ENCODE data around the gene ZNF827.

The ZNF827 gene

DNA sequence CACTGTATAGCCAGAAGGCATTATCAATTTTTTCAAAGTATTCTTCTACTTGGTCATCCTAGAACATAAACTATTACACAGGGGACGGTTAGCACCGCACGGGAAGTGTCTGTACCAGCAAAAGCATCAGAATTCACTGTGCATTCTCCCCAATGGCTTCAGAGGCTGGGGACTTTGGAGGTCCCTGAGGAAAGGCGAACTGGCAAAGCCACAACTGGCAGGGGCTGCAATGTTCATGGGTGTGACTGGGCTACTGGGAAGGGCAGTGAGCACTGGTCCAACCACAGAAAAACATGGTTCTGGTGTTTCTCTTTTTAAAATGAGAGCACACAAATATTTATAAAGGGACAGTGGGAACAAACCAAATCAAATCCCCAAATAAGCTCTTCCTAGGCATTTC lies 175.2 kb downstream of the ZNF827 start:
- DNase-seq (ENCODE audit: low read depth in 1 of 2, low spot score in 1 of 2) = no peak

DNA sequence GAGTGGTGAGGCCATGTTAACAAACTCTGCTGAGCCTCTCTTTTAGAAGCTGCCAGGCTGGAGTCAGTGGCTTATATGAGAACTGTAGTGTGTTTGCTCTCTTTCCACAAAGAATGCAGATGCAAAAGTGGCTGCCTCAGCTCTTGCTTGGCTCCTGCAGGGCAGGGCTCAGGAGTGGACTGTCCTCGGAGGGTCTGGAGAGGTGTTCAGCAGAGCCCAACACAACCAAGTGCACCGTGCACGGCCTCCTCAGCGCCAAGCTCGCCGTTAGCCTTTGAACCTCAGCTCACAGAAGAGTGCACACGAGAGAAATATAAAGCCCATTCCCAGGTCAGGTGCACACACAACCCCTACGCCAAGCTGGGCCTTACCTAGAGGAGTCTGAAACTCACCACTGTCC lies 175.9 kb downstream of the ZNF827 start:
- no peak for DNase-seq (ENCODE audit: low read depth in 1 of 2, low spot score in 1 of 2)

DNA sequence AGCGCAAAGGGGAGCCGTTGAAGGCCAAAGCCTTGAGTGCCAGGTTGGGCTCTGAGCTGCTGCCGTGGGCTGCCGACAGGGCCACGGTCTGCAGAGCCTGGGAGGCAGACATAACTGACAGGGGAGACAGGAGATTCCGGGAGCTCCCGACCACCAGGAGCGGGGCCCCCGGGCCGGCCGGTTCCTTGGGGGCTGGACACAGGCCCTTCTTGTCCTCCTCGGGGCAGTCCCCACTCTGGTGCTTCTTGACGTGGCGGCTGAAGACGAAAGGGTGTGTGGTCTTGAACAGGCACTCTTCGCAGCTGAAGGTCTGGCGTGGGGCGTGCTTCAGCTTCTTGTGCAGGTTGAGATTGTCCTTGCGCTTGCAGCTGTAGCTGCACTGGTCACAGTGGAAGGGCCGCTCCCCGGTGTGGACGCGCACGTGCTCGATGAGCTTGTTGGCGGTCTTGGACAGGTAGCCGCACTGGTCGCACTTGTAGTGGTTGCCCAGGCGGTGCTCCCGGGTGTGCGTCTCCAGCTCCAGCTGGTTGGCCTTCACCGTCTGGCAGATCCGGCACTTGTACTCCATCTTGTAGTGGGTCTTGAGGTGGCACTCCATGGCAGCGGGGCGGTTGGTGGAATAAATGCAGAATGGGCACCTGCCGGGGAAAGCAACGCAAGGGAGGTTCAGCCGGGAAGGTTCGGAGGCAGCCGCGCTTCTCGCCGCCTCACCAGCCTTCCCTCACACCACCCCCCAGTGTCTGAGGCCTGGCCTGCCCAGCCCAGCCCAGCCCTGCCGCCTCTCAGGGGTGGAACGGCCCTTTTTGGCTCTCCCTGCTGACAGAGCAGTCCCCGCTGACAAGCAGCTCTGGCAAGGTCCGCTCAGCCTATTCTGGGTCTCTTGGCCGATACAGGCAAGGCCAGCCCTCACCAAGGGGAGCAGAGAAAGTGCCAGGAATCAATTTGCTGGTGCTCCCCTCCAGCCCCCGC lies 177.4 kb downstream of the ZNF827 start:
- DNase-seq (ENCODE audit: low read depth in 1 of 2, low spot score in 1 of 2) = no peak

DNA sequence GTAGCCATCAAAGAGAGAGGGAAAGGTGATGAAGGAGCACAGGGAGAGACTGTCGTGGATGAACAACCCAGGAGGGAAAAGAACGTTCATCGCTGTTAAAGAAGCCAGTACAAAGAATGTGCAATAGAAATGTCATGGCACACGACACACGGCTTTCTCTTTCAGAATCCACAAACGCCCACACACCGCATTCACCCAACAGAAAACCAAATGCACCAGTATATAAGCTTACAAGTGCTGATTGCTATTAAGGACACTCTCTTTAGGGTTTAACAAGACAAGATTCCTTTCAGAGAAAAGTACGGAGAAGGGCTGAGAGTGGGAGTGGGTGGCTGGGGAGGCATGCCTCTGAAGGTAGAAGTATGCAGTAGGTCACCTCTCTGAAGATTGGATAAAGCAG lies 178.4 kb downstream of the ZNF827 start:
- DNase-seq (ENCODE audit: low read depth in 1 of 2, low spot score in 1 of 2) = no peak

DNA sequence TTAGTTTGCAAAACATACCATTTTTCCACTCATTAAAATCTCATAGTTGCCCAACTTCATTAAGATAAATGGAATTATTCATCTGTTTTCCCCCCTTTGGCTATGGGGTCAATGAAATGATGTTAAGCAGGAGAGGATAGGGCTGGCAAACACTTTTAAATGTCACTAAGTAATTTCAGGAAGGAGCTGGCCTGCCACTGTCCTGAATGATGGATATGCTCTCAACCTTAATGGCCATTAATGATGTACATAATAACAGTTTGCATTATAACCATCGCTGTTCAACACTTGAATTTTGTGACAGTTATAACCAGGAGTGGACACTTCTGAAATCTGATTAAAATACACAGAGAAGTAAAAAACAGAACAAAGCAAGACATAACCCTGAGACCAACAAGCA lies 181.4 kb downstream of the ZNF827 start:
- DNase-seq (ENCODE audit: low read depth in 1 of 2, low spot score in 1 of 2) = no peak

DNA sequence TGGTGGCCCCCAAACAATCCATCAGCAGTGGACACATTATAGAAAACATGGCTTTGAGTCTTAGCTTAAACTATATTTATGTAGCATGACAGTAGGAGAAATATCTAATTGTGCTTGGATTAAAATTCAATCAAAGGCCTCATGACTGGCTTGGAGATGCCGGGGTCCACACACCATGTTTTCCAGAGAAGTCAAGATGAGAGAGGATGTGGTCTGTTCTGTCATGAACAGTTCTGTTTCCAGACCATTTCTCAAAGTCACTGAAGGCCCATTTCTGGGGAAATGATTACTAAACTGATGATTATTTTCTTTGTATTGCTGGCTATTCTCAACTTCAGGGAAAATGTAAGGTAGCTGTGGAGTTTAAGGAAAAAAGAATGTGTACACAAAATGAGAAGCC lies 182.4 kb downstream of the ZNF827 start:
- no peak for DNase-seq (ENCODE audit: low read depth in 1 of 2, low spot score in 1 of 2)

DNA sequence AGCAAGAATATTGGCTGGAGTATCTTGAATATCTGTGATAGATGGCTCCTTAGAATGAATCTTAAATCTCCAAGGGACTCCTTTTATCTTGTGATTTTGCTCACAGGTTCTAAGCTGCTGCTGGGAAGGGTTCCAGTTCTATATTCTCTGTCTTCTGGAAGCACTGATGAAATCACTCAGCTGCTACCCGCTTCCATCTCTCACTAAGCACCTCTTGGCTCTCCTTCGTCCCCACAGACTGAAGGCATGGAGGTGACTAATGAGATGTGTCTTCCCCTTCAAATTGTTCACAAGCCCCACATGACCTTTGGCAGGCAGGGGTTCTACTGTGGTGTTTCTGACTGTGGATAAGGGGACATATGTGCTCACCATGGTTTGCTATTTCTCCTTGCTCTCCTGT lies 182.8 kb downstream of the ZNF827 start:
- no peak for DNase-seq (ENCODE audit: low read depth in 1 of 2, low spot score in 1 of 2)

DNA sequence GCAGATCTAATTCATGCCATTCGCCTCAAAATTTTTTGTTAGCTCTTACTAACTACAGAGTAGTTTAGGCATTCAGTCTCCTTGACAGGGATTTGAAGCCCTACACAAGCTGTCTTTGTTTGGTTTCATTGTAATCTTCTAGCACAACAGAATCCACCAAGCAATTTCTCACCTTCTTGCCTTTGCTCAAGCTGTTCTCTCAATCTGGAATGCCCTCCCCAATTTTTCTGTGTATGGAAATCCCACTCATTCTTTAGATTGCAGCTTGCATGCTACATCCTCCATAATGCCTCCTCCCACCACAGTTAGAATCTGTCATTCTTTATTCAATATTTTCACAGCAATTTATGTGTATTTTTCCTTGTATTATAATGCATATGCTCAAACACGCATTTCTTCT lies 195.0 kb downstream of the ZNF827 start:
- no peak for DNase-seq (ENCODE audit: low read depth in 1 of 2, low spot score in 1 of 2)

DNA sequence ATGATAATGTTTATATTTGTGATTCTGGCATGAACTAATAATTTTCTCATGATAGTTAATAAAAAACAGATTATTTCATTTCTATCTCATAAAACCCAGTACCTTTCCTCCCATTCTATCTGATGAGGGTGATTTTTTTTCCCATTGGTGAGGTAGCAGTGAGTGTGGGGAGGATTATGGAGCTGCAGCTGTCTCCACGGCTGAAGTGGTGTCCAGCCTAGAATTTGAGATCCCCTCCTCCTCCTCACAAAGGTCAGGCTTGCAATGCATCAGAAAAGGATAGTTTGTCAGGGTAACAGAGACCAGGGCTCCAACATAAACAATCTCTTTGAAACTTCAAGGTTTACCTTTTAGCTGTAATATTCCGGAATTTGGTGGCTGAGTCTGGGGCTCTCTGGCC lies 197.8 kb downstream of the ZNF827 start:
- no peak for DNase-seq (ENCODE audit: low read depth in 1 of 2, low spot score in 1 of 2)

DNA sequence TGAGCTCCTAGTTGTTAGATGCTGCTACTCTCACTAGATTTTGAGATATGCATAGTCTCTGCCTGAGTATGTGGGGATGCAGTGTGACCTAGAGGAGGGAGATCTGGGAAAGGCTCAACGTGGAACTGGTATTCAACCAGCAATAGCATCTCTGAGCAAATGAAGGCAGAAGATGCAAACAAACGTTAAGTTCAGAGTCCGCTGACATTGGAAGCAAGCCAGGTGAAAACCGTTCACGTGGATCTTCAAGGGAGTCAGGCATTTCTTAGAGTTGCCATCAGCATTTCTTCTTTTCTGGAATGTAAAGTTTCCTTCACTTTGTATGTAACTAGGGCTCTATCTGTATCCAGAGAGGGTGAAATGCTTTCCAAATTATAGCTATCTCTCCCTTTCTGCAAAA lies 198.8 kb downstream of the ZNF827 start:
- DNase-seq (ENCODE audit: low read depth in 1 of 2, low spot score in 1 of 2) = no peak

DNA sequence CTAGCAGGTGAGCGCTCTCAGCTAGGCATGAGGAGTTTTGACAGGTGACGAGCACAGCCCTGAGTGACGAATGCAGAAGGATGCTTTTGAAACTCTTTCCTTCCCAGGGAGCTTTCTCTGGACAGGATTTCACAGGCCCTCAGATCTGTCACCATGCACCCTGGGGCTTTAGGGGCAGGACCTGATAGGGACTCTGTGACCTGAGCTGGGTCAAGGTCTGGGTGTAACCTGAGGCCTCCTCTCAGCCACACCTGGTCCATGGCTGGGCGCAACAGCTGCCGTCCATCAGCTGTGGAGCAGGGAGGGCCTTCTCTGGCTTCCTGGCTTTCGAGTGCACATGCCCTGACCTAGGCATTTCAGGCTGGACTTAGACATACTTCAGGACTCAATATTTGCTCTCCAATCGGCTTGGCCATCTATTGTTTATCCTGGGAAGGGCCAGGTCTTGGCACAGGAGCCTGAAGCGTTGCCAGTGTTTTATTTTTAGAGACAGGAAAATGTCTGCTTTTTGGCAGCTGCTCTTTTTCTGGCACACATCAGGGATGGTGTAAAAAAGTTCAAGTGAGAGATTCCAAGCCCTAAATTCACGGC lies 202.3 kb downstream of the ZNF827 start:
- no peak for DNase-seq (ENCODE audit: low read depth in 1 of 2, low spot score in 1 of 2)

DNA sequence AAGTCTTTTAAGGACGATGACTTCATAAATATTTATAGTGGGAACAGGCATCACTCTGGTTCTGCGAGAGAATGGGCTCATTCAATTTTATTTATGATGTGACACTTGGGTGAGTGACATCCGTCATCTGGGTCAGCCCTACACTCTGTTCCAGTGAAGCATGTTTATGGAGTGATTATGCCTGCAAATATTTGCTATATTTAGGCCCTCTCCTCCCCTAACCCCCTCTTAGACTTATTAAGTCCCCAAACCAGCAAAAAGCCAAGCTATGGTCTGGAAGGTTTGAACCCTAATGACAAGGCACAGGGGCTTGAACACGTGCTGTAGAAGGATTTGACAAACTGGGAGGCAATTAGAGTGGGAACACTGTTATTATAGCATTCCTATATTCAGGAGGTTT lies 202.8 kb downstream of the ZNF827 start:
- DNase-seq (ENCODE audit: low read depth in 1 of 2, low spot score in 1 of 2) = no peak

DNA sequence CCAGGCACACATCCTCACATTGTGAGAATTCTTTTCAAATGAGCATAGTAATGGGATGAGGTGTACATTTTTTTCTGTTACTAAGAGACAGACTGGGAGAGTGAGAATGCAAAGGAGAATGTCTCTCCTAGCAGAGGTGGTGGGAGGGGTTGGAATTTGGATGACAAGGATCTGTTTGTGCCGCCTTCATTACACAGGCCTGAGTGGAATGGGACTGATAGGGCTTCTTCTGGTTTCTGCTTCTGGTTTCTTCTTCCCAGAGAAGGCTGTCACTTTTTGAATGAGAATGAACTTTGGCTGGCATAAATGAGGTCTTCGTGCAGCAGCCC lies 203.3 kb downstream of the ZNF827 start:
- DNase-seq (ENCODE audit: low read depth in 1 of 2, low spot score in 1 of 2) = no peak

DNA sequence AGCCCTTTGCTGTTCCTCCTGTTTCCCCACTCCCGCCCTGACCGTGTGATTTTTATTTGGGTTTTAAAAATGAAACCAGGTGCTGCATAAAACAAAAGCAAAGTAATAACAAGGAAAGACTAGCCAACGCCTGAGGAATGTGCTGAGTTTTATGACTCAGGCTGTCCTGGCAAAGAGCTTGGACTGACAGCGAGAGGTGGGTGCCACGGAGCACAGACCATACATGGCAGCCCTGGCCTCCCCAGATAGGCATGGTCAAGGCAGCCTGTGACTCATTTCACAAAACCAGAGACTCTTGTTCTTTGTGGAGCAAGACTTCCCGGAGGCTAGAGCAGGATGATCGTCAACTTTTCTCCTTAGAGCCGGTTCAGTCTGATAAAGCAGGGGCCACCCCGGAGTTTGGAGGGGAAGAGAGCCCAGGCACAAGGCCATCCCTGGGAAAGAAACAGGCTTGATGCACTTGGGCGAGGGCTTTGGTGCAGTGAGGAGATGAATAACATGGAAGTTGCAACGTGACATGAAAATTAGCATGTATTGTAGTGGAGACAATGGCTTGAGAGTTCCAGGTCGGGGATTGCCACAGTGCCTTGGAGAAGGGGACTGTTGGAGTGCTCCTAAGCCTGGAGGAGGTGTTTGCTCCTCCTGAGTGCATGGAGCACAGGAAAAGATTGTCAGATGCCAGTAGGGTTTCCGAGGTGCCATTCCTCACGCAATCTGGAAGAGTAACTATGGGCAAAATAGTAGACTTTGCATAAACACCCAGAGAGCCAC lies 203.9 kb downstream of the ZNF827 start:
- no peak for DNase-seq (ENCODE audit: low read depth in 1 of 2, low spot score in 1 of 2)

DNA sequence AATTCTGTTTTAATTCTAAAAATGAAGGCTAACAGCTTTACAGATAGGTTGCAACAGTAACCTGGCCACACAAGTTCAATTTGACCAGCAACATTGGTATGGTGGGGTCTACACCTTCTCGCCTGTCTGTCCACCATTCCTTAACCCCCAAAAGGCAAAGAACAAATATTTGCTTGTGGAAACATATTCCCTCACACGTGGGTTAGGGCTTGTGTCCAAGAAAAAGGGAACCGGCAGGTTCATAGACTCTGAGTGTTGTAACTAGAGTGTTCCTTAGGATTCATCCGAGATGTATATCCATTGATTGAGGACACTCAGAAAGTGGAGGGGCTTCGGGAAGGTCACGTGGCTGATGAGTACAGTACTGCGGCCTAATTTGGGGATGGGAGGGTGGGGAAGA lies 204.6 kb downstream of the ZNF827 start:
- no peak for DNase-seq (ENCODE audit: low read depth in 1 of 2, low spot score in 1 of 2)

DNA sequence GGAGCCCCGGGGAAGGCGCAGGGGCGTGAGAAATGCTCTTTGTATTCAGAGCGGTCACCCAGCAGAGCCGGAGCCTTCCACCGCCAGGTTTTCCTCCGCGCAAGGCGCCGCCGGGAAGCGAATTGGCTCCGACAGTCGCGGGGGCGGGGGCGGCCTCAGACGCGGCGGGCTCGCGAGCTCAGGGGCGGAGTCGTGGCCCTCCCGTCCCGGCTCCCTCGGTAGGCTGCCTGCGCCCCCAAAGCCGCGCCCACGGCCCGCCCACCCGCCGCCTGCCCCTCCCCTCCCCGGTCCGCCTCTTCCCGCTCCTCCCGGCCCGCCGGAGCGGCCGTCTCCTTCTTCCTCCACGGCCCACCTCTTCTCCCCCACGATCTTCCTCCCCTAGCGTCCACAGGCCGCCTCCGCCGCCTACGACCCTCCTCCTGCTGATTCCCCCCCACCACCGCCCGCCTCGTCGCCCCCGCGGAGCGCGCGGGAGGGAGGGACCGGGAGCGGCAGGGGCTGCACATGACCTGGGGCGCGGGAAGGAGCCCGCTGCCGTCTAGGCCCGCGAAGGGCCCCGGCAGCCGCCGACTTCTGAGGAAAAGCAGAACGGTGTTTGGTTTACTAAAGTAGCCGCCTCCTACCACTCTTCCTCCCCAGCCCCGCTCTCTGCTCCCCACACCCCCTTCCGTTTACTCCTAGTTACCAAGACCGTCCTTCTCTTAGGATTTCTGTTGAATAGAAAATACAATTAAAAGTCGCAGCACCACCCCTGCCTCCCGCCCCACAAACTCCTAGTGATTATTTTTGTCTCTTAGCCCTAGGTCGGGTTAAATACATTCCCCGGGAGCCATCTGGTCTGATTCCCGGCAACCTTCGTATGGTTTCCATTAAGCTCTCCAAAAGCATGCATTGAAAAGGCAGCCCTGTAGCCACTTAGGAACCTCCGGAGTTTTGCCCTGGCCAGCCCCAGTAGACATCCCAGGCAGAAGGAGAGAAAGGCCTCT lies 205.4 kb downstream of the ZNF827 start:
- peak; percentile 63 to 73 for DNase-seq (ENCODE audit: low read depth in 1 of 2, low spot score in 1 of 2)

DNA sequence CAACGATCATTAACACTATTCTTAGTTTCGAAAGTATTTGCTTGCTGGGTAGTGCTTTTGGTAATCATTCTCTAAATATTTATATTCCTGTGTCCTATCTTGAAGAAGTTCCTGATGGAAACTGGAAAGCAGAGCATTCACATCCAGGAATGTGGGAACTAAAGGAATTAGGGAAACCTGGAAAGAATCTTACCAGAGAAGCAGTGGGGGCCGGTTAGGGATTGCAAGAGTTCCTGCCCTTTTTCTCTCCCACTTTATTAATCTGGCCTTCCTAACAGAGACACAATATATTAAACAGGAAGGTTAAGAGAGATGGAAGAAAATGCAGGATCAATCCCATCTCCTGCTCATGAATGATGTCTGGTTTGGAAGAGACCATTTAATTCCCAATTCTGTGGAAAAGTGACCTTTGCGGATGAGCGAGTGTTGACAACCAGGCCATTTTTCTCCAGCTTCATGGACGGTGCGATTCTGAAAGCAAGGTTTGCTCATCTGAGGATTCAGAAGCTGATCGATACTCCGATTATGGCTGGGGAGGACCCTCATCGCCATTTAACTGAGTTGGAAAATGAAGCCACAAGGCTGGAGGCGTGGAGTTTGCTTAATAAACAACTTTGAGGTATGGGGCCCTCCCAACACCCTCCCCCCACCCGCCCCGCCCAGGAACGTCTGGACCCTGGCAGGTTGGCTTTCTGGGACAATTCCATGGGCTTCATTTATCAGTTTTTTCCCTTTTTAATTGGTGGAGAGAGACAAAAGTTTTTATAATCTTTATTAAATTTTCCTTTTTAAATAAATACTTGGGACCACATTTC lies 206.4 kb downstream of the ZNF827 start:
- no peak for DNase-seq (ENCODE audit: low read depth in 1 of 2, low spot score in 1 of 2)

DNA sequence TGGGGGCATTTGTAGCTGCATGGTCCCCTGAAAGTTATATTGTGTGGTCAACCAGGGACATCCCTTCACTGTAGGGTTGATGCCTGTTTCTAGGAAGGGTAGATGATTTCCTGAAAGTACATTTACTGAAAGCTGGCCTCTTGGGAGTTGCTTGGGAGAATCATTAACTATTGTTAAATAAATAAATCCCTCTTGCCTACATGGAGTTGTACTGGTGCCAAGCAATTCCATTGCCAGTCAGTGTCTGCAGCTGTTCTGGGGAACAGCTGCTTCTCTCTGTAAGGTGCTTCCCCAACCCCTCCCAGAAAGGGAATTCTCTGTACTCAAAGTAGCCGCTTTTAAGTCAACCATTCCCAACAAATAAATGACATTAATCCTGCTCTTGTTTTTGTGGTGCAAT lies 207.6 kb downstream of the ZNF827 start:
- no peak for DNase-seq (ENCODE audit: low read depth in 1 of 2, low spot score in 1 of 2)

DNA sequence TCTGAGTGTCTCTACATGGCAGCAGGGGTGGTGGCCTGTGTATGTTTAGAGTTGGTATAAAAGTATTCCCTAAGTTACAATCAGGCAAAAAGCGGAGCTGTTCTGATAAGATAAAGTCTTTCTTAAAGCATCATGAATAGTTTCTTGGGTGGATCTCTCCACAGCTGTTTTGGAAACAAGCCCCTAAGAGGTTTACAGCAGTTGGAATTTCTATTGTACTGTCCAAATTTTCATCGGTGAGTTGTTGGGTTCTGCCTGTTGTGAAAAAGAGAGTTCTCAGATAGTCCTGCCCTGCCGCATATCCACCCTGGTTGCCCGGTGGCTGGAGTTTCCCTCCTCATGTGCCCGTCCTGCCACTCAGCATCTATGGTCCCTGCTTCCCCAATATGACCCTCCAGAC lies 208.6 kb downstream of the ZNF827 start:
- DNase-seq (ENCODE audit: low read depth in 1 of 2, low spot score in 1 of 2) = no peak

DNA sequence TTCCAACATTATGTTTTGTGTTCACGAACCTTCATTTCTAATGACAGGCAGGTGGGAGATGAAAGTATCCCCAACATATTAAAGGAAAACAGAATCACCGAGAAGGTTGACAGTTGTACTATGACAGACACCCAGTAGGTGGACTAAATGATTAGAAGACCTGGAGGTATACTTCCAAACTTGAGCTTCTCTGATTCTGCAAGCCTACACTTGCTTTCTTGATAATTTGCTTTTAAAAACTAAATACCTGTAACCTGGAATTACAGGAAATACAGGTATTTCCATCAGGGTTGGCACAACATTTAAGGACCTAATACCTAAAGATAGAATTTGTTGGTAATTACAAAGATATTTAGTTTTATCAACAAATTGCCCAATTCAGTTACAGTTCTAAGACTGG lies 215.3 kb downstream of the ZNF827 start:
- no peak for DNase-seq (ENCODE audit: low read depth in 1 of 2, low spot score in 1 of 2)

Data from stimulated activated CD4-positive, alpha-beta T cell treated with anti-CD3 and anti-CD28 coated beads, Interleukin-15, amount 100 ng/mL, for 1 hour (primary cell).